Vein endothelial cell (primary cell): Measurements from ENCODE around the gene WAPL. TPM values are rescaled to one million over a fixed set of nuclear protein-coding genes. Genes with fewer than 3 reads are reported as not detected.

ENCODE experiments used
- small RNA-seq: library from RNA; depleted of rRNA; stranded (forward); fragments of <200 nt; gene quantifications from one replicate; pipeline ENCODE3, GENCODE V24; 2012
- total RNA-seq: library from RNA; depleted of rRNA; stranded (reverse); fragments of >200 nt; gene quantifications from 2 replicates; pipeline ENCODE4 v1.2.3, GENCODE V29; 2012

WAPL gene
- 39.5 and 46.7 TPM in 2 replicates for total RNA-seq

DNA sequence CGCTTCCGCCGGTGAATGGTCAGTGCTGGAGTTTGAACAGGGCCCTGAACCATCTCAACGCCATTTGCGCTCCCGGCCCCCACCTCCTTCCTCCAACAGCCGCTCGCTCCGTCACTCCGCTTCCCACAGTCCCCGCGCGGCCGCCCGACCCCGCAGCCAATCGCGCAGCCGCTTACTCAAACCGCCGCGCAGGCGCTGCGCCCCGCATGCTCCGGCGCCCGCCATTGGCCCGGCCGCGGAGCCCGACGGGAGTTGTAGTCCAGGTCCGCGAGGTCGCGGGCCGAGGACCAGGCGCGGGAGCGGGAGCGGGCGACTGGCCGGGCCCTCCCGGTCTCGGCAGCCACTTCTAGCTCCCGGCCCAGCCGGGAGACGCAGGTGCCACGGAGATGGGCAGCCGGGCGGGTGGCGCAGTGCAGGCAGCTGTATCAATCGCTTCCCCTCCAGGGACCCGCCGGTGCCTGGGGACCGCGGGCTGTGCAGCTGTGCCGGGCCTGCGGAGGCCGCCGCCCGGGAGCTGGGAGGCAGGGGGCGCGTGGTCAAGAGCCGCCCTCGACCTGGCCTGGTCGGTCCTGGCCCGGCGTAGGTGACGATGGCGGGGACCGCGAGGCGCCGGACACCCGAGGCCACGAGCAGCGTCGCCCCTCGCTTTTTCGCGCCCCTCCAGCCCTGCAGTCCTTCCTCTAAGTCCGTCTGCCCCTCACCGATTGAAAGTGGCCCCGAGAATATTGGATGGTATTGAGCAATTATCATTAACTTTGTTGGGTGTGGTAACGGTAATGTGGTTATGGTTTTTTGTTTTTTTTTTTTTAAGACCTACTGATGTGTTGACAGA is at the start of gene WAPL:
WAPL (minus strand) TSS at position 115 of the 832 bp plus-strand sequence. CDS start 3,723 bp downstream, outside the sequence.

Small RNA genes within 50 kb of the gene (small RNA-seq; reads per million reads assigned to genes)
- gene RNU6-780P = not detected

Other genes with a start within 250 kb of the WAPL start
- gene GRID1, start 155.0 kb downstream of the WAPL start, total RNA-seq = 0.10 TPM in 1 of 2 replicates, not detected in the other
- gene OPN4, start 132.8 kb upstream of the WAPL start, total RNA-seq = not detected in 2 replicates
- gene LDB3, start 146.7 kb upstream of the WAPL start, total RNA-seq = not detected in 2 replicates
- 0.65 and 0.76 TPM in 2 replicates for gene BMPR1A, start 234.8 kb upstream of the WAPL start, total RNA-seq